M059J (cell line): ENCODE results near the gene KIF18B. TPM values are rescaled to one million over a fixed set of nuclear protein-coding genes. Genes with fewer than 3 reads are reported as not detected.

Source experiments
- DNase-seq: peaks from one replicate; pipeline ENCODE4 v3.0.0-alpha.2; 2012; ENCODE audit warnings: low read depth
- total RNA-seq: library from RNA; depleted of rRNA; stranded (reverse); fragments of >200 nt; shearing (Covaris generic); gene quantifications from 2 replicates; pipeline ENCODE4 v1.2.3, GENCODE V29; 2014; rRNA removed

Gene KIF18B
- total RNA-seq, result 4.9 and 10.6 TPM in 2 replicates

GRCh38 chr17:44947461-44948314, at the start of gene KIF18B:
Gene KIF18B, minus strand, starts transcription at chr17:44947773. Its CDS starts 11,429 bp downstream, at chr17:44936344.
- peak; percentile 96 for DNase-seq

- no peak for DNase-seq
Observed at GRCh38 chr17:44996304-44996703, 48.7 kb upstream of the KIF18B start.

- DNase-seq, result no peak
Observed at GRCh38 chr17:44995436-44996001, 47.9 kb upstream of the KIF18B start.

DNA sequence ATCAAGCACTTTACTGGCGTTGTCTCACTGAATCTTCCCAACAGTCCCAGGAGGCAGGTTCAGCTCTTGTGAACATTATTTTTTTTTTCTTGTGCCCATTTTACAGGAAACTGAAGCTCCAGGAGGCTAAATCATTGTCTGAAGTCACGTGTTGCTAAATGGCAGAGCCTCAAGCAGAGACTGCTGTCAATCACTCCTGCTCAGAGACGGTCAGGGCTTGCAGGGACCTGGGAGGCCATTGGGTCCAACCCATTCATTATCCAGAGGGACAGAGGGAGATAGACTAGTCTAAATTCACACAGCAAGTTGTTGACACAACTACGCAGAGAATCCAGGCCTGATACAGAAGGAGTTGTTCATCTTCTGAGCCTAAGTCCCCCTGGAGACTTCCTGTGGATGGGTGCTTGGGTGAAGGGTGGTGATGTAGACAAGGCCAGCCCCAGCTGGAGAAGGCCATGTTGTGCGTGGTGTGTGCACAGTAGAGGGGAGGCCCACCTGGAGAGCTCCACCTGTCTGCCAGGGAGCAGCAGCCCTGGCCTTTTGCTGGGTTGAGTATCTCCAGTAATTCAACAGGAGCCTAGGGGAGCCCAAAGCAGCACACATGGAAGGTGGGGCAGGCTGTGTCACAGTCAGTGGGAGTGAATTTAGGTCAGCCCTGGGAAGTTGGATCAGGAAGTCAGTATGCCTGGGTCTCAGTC, 44.8 kb upstream of the KIF18B start:
- no peak for DNase-seq

DNA sequence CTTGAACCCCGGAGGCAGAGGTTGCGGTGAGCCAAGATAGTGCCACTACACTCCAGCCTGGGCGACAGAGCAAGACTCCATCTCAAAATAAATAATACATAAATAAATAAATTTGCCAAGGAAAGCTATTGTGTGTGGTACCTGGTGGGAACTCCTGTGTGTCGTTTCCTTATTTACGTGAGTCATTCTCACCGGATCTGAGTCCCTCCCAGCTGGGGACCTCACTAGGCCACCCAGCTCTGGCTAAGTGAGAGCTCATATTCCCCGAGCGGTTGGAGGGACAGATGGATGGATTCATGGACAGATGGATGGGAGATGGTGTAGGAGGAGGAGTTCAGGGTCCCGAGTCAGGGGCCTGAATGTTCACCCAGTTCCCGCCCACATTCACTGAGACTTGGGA, 43.4 kb upstream of the KIF18B start:
- peak; percentile 23 for DNase-seq

DNA sequence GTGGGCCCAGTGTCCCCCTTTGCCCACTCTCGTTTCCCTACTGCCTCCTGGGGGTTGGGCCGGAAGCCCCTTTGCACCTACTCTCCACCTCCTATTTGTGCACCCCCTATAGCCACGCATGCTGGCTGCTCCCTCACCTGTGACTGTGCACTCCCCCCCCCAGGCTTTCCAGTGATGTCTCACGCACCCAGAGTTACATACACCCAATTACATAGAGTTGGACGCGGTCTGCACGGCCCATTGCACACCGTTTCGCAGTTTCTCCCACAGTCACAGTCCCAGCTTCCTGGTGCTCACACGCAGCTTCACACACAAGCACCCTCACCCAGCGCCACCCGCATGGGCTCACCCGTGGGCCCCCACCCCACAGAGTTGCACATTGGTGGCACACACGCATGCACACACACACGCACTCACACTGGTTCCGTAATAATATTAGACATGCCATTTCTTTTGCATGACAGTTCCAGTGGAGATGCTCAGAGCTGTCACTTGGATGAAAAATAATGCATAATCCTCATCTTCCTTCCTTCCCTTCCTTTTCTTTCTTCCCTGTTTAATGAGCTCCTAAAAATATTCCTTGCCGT, 42.1 kb upstream of the KIF18B start:
- no peak for DNase-seq

- DNase-seq, result no peak
Observed at GRCh38 chr17:44988044-44988942, 40.7 kb upstream of the KIF18B start.

DNA sequence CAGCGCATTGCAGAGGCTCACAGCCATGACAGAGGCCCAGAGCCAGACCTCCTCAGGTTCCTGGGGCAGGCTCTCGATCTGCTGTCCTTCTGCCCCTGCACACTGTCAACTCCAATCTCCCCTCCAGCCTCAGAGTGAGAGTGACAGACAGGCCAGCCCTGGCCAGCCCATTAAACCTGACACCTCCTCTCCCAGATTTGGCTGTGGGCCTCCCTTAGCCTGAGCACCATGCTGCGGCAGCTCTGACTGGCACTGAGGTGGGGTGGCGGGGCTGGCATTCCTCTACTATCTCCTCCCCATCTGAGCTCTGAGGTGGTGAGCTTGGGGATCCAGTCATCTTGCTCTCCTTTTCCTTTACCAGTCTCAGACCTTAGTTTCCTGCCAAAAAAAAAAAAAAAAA, 36.0 kb upstream of the KIF18B start:
- DNase-seq, result peak; percentile 56

DNA sequence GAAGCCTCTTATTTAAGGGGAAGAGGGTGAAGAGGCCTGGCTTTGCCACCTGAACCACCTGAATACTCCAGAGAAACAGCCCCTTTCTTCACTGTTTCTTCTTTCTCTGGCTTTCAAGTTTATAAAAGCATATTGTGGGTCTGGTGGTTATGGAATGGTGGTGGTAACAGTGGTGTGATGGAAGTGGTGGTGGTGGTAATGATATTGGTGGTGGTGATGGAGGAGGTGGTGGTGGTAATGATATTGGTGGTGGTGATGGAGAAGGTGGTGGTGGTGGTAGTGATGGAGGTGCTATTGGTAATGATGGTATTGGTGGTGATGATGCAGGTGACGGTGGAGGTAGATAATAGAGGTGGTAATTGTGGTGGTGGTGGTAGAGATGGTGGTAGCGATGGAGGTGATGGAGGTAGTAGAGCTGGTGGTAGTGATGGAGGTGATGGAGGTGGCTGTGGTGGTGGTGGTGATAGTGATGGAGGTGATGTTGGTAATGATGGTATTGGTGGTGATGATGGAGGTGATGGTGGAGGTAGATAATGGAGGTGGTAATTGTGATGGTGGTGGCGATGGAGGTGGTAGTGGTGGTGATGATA, 34.6 kb upstream of the KIF18B start:
- DNase-seq, result no peak

- DNase-seq, result peak; percentile 89
Observed at GRCh38 chr17:44981221-44981968, 33.8 kb upstream of the KIF18B start.

- no peak for DNase-seq
Observed at GRCh38 chr17:44979426-44979995, 31.9 kb upstream of the KIF18B start.

DNA sequence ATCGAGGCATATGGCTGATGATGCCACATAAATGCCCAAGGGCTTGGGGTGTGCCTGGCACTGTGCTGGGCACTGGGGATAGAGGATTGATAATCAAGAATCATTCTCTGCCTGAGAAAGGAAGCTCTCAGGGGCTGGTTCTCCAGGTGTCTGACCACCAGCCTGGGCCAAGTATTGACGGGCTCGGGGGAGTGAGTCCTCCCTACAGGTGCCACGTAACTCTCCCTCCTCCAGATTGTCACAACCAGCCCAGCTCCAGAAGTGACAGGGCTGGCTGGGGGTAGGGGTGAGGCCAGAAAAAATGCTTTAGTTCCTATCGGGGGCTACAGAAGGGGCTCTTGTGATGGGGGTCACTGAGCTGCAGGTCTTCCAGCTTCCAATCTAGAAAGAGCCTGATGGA, 31.2 kb upstream of the KIF18B start:
- DNase-seq, result no peak

DNA sequence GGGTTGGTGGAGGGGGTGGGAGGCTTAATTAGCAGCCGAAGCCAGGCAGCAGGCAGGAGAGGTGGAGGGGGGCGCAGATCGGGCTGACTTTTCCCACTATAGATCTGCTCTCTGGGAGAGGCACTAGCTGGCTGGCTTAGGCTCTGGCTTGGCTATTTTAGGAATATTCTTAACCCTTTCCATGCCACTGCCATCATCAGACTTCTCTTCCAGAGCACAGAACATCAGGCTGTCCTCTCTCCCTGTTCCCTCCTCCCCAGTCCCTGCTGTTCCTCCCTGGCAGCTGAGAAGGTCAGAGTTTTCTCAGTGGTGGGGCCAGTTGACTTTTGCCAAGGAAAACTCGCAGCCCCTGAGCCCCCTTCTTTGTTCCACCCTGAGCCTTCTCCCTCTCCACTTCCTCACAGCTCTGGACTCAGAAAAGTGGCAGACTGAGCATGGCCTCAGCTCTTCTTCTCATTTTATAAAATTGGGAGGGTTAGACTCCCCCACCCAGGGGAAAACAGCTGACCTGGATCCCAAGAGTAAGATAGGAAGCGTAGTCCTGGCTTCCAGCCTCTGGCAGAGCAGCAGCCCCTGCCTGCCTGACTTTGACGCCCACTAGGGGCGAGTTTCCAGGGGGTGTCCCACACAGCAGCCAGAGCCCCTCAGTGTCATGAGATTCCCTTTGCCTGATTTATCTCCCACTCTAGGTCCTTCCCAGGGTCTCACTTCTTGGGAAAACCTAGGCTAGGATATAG, 30.4 kb upstream of the KIF18B start:
- DNase-seq, result no peak

- DNase-seq, result no peak
Observed at GRCh38 chr17:44977065-44977464, 29.5 kb upstream of the KIF18B start.

- no peak for DNase-seq
Observed at GRCh38 chr17:44976206-44976605, 28.6 kb upstream of the KIF18B start.

DNA sequence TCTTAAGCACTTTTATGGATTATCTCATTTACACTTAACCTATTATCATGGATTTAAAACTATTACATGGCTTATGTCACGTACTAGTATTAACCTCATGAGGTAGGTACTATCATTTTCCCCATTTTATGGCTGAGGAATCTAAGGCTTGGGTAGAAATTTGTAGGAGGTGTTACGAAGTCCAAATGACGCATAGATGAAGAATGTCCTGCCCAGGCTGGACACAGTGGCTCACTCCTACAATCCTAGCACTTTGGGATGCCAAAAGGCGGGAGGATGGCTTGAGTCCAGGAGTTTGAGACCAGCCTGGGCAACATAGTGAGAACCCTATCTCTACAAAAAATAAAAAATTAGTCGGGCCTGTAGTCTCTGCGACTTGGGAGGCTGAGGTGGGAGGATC, 25.4 kb upstream of the KIF18B start:
- peak; percentile 96 for DNase-seq

GRCh38 chr17:44971776-44972483, 24.4 kb upstream of the KIF18B start:
- peak; percentile 85 for DNase-seq

GRCh38 chr17:44970136-44970741, 22.7 kb upstream of the KIF18B start:
- DNase-seq, result peak; percentile 68
